GM18520 (cell line): ENCODE data around the gene UBR4.

Experiments
- ATAC-seq: cut with Tn5 transposase; IDR thresholded peaks from one replicate; pipeline ENCODE4 v1.9.1; 2021; ENCODE audit not compliant: unreplicated experiment

The UBR4 gene

DNA sequence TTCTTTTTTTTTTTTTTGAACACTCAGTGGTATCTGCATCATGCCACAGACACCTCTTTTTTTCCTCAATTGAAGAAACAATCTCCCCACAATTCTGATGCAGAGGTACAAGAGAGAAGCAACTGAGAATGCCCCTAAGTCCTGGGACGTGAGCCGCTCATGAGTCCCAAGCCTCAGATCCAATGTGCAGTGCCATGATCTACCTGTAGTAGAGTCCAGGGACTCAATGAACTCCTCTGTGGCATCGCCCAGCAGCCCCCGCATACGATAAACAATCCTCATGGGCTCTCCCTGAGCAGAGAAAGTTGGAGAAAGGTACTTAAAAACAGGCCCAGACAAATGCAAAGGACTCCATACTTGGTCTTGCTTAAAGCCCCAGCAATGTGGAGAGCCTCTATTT, 113.1 kb downstream of the UBR4 start:
- no peak for ATAC-seq

- no peak for ATAC-seq
Observed at GRCh38 chr1:19096036-19096833, 113.8 kb downstream of the UBR4 start.

DNA sequence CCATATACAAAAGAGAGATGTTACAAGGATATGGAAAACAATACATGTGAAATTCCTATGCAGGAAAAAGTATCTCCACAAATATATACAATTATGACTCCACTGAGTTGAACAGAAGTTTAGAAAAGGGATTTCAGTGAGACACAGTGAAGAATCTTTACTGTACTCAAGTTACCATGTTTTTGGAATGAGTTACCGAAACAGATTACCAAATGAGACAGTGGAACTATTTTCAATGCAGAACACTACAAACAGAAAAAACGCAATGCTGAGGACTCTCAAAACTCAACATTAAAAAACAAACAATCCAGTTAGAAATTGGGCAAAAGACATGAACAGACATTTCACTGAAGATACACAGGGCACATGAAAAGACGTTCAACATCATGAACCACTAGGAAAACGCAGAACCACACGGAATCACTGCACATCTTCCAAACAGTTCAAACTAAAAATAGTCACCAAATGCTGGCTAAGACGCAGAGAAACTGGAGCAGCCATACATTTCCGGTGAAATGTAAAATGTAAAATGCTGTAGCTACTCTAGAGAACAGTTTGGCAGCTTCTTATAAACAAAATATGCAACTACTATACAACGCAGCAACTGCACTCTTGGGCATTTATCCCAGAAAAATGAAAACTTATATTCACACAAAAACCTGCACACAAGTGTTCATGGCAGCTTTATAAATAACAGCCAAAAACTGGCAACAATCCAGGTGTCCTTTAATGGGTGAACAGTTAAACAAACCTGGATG, 118.7 kb downstream of the UBR4 start:
- no peak for ATAC-seq

GRCh38 chr1:19089524-19089923, 120.5 kb downstream of the UBR4 start:
- ATAC-seq = no peak

DNA sequence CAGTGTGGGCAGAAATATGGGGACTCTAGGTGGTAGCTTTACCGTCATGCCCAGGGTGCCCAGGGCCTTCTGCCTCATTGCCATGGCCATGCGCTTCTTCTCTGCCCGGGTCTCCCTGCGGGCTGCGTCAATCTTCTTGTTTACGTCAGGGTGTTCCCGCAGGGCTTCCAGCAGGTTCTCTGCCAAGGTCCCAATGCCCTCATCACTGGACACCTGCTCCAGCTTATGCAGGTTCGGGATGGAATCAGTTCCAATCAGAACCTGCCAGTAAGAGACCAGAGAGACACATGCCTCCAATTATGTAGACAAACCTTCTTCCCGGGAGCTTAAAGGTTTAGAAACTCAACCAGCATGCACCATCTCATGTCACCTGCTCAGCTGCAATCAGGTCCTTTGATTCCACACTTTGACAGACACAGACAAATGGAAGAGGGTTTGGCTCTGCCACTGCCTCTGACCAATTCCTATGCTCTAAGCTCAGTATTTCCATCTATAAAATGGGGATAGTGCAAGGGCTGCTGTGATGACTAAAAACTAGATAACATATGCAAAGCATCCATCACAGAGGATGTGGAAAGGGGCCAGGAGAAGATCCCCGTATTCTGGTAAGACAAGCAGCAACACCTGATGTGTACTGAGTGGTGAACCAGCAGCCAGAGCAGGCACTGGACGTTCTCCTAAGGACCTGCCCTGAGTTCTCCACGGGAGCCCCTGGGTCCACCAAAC, 121.2 kb downstream of the UBR4 start:
- ATAC-seq = no peak

DNA sequence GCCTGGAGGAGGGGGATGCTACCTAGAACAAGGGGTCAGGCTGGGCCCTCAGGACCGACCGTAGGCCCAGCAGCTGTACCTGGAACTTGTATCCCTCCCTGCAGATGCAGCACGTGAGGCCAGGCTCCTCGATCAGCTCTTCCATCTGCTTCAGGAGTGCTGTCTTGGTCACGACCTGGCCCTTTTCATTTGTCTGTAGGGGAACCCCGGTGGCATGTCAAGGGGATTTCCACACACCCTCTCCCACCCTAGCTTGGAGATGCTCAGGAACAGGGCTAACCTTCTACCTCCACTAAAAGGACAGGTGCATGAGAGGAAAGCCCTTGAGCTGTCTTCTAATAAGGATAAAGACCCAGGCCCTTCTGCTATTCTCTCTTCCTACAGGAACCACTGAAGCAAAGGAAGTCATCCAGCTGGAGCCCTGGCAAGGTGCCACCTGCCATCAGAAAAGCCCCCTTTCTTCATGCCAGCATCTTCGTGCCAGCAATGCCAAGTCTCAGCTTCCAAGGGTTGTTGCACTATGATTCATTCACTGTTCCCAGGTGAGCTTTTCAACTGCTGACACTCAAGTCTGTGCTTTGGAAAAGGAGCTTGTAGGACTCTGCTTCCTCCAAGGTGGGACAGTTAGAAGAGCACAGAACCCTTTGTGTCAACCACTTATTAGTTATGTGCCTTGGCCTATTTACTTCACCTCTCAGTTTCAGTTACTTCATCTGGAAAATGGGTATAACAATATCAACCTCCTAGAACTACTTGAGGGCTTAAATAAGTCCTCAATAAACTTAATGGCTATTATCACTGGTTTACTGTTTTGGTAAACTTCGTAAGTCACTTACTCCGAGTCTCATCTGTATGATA, 122.1 kb downstream of the UBR4 start:
- ATAC-seq = no peak

- ATAC-seq = no peak
Observed at GRCh38 chr1:19087017-19087736, 122.9 kb downstream of the UBR4 start.

GRCh38 chr1:19086176-19086875, 123.7 kb downstream of the UBR4 start:
- ATAC-seq = no peak

DNA sequence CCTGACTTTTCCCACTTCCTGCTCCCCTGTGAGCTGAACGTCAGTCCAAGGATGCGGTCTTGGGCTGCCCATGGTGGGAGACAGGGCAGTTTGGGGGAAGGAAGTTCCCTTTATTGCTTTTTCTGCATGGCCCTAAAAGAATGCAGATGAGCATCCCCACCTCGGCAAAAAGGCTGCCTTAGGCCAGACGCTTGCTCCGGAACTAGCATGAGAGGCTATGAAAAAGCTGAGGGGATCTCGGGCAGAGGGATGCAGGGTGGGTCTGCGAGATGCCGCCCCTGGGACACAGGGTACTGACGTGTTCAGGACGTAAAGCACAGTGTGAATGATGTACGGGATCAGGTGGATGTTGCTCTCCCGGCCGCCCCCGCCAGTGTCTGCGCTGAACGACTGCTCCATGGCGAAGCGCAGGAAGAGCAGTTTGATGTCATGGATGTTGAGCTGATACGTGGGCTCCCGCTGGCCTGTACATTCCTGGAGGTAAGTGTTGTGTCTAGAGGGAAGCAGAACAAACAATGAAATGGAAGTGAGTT, 125.8 kb downstream of the UBR4 start:
- no peak for ATAC-seq

DNA sequence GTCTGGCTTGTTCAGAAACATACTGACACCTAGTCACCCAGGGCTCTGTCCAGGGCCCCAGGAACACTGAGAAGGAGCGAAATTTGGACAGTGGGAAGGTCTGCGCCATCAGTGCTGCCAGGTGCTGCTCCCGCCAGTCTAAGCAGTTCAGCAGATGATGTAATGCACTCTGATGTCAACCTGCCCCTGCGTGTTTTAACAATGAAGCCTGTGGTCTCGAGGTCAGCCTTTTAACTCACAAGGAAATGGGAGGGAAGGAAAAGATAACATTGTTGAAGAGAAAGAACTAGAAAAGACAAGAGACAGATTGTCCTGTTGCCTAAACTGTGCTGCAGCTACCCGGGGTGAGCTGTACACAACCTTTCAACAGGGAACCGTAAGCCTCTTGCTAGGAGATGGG, 127.0 kb downstream of the UBR4 start:
- no peak for ATAC-seq

DNA sequence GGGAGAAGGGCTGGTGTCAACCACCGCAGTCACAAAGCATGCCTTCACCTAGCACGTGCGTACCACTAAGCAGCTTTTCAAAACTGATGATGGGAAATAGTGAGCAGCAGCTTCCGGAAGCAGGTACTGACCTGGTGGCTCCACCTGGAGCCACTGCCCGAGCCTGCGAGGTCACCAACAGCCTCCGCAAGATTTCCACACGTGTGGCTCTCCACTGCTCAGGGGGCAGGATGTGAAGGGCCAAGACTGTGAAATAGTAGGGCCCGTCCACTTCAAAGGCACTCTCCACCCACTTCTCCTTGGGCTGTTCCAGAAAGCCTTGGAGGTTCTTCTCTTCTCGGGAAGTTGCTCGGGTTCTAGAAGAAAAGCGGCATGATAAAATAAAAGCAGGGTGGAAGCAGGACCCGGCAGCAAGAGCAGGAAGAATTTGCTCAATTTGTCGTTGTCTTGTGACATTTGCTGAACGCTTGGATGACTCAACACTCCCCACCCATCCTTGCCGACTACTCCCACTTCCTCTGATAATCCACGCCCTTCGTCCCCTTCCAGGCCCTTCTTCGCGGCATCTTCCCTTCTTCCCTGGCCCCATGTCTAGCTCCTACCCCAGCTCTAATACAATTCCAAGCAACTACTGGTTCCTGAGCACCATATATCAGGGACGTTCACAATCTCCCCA, 128.7 kb downstream of the UBR4 start:
- ATAC-seq = no peak

DNA sequence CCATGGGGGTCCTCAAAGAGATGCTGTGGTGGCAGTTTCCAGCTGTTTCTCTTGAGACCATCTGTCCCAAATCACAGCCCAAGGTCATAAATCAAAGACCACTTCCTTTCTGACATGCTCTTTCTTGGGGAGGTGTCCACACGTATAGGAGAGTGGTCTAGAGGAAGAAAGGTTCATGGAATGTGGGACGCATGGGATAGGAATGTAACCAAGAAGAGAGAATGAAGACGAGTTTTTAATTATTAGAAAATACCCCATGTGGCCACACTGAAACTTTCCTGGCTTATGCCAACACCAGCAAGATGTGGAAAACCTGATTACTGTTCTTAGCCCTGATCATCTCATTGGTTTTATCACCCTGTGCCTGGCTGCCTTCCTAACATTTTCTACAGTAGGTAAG, 129.3 kb downstream of the UBR4 start:
- no peak for ATAC-seq

DNA sequence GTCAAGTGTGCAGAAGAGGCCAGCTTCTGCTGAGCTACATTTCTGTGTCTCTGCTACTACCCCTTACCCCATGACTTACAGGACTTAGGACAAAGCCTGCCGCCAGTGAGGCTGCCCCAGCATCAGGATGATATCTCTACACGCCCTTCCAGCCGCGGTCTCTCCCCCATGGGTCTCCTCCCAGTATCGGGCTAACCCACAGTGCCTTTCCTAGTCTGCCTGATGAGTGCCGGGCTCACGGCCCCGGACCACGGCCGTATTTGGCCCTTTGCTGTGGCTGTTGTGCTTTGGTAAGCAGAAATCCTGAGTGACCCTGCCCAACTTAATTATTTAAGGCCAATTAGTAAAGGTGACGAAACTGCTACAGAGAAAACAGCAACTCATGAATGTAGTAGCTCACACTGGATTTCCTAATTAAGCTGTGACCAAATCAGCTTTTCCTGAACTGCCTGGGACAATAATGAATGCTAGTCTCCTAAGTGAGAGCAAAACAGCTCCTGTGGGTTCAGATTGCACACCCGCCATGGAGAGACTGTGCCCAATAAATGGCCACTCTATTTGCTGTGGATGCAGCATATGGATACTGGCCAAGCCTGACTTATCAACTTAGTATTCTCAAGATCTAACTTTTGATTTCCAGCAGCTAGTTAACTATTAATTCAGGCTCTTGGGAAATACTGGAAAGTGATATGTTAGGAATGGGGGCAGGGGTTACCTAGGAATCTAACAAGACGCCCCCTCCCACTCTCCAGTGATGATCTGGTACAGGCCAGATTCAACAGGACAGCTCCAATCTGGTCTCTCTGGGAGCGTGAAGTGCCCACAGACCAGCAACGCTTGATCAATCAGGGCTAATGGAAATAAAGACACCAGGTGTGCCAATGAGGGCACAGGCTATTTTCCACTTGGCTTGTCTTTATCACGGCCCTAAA, 130.3 kb downstream of the UBR4 start:
- no peak for ATAC-seq

GRCh38 chr1:19078536-19078935, 131.5 kb downstream of the UBR4 start:
- ATAC-seq = no peak

- ATAC-seq = no peak
Observed at GRCh38 chr1:19076841-19077616, 133.0 kb downstream of the UBR4 start.

DNA sequence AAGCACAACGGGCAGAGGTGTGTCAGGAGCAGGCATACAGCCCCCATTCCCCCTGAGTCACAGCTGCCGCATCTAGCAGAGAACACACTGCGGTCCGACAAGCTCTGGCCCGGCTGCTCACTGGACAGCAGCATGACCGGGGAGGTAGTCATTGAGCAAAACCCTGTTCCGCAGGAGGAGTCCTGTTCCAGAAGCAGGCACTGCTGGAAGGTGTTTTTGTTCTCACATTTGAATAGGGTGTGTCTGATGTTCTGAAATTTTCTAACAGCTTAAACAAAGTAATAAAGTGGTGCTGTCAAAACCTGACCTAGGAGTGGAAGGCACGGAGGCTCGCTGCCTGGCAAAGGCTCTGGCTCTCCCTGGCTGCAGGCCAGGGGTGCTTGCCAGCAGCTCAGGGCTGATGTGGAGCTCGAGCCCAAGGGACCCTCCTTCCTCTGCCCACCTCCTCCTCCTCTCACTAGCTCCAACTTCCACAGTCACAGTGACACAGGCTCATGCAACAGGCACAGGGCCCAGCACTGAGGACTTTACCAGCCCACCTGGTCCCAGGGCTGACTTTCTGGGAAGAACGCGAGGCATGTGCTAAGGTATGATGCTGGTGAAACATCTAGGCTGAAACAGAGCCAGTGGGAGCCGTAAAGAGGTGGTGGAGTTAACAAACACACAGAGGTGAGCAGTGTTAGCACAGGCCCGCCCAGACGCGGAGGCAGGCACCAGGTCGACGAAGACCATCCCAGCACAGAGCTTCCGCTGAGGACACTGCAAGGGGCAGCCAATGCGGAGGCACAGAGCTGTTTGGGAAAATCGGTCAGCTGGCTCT, 135.0 kb downstream of the UBR4 start:
- ATAC-seq = no peak
